GM19351 (cell line): Measurements from ENCODE around the gene MYOM3.

Experiments
- ATAC-seq: cut with Tn5 transposase; IDR thresholded peaks from one replicate; pipeline ENCODE4 v1.9.1; 2021; ENCODE audit warnings: mild to moderate bottlenecking, moderate library complexity; ENCODE audit not compliant: unreplicated experiment

The MYOM3 gene

GRCh38 chr1:24098943-24099638 lies 12.8 kb downstream of the MYOM3 start:
- no peak for ATAC-seq

- no peak for ATAC-seq
Measured at GRCh38 chr1:24098102-24098501, 13.8 kb downstream of the MYOM3 start.

DNA sequence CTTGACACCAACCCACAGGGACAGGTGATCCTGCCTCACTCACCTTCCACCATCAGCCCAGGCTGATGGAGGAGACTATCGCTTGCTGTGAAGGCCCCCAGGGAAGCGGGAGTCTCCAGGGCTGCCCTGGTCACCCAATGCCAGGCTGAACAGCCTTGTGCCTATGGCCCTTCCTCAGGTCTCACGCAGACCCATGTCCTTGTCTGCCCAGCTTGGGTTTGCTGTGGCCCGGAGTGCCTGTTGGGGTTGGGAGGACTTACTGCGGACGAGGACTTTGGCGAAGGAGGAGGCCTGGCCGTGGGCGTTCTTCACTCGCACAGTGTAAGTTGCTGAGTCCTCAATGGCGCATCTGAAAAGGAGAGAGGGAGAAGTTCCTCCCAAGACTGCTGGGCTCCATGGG lies 14.3 kb downstream of the MYOM3 start:
- no peak for ATAC-seq

GRCh38 chr1:24096739-24097103 lies 15.2 kb downstream of the MYOM3 start:
- ATAC-seq = no peak

DNA sequence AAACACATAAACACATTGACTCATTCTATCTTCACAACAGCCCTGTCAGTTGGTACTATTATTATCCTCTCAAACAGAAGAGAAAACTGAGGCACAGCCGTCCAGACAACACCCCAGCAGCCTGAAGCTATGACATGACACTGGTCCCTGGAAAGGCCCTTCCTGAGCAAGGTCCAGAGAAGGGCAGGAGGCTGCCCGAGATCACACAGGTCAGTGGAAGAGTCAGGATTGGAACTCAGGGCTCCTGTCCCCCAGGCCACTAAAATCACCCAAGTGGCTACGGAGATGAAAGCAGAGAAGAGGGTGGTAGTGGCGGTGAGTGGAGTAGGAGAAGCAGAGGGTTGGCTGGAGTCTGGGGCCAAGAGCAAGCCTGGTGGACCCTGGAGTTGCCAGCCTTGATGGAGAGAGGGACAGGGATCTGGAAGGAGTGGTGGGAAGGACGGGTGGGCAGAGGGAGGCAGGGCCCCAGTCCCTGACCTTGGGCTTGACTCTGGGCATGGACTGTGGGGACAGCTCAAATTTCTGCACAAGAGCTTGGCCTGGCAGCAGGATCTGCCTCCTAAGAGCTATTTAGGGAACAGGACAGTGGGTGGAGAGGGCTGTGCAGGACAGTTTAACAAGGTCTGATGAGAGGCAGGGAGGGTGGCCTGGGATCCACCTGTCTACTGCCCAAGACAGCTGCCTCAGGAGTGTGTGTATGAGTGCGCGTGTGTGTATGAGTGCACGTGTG lies 15.8 kb downstream of the MYOM3 start:
- no peak for ATAC-seq

- no peak for ATAC-seq
Measured at GRCh38 chr1:24095140-24095859, 16.6 kb downstream of the MYOM3 start.

GRCh38 chr1:24094554-24094953 lies 17.4 kb downstream of the MYOM3 start:
- no peak for ATAC-seq

DNA sequence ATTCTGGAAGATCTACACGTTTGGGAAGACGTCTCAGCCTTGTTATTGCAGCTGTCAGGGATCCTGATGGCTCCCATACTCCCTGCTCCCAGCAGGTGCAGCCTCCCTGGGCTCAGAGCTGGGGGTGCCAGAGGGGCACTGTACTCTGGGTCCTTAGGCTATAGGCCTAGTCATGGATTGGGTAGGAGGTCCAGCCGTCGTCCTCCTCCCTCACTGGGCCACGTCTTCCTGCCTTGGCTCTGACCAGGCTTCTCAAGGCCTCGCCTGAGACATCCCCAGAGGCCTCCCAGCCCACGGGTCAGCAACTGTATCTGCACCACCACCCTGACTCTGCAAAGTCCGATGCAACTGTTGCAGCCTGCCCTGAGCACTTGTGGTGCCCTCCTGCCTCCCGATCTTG lies 18.2 kb downstream of the MYOM3 start:
- ATAC-seq = no peak

DNA sequence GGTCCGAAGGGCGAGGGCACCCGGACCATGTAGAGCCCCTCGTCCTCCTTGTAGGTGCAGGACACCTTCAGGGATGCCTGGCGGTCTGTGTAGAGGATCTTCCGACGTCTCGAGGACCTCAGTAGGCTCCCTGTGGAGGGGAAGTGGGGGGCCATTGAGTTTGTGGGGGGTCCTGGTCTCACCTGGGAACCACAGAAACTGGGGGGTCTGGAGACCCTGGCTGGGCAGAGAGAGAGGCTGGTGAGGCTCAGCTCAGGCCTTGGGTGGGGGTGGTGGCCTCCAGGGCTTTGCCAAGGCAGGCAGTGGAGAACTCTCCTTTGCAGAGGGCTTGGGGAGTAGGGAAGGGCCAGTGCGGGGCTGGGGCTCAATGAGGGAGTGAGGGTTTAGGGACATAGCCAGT lies 19.0 kb downstream of the MYOM3 start:
- ATAC-seq = no peak

GRCh38 chr1:24091971-24092482 lies 19.9 kb downstream of the MYOM3 start:
- ATAC-seq = no peak

GRCh38 chr1:24090736-24091135 lies 21.2 kb downstream of the MYOM3 start:
- ATAC-seq = no peak

- no peak for ATAC-seq
Measured at GRCh38 chr1:24089743-24090555, 22.0 kb downstream of the MYOM3 start.

DNA sequence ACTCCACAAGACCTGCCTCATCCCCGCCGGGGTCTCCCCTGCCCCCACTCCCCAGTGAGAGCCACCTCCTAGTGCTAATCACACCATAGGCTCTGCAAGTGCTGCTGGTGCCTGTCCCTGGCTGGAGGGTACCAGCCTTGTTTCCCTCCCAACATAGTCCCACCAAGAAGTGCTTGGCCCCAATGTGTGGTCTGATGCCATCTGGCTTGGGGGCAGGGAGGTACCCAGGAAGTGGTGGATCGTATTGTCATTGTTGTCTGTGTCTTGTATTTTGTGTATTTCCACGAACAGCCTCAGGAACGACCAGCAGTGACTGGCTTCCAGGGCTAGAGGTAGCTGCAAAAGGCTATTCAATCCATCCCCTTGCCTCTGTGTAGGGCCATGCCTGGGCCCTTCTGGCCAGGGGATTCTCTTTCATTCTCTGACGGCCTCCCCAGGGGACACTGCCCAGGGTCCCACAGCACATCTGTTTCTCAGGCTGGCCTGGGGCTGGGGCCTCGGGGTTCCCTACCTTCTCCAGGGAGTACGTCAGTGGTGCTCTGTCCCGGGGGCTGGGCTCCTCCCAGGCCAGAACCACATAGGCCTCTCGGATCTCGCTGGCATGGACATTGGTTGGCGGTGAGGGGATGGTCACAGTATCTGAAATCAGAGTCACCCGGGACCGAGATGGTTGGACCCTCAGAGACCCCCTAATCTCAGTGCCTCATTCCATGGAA lies 22.8 kb downstream of the MYOM3 start:
- ATAC-seq = no peak

DNA sequence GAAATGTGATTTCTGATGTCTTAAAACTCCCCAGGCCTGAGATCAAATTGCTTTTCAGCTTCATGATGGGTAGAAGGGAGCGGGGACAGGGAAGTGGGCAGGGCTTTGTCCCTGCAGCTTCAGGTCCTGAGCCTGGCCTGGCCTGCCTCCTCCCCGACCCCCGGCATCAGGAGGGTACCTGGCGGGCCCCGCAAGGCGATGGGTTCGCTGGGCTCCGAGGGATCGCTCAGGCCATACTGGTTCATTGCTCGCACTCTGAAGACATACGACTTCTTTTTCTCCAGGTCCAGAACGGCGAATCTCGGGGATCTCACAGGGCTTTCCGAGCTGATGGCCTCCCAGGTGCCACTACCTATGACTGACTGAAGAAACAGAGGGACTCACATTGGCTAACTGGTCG lies 25.5 kb downstream of the MYOM3 start:
- no peak for ATAC-seq

DNA sequence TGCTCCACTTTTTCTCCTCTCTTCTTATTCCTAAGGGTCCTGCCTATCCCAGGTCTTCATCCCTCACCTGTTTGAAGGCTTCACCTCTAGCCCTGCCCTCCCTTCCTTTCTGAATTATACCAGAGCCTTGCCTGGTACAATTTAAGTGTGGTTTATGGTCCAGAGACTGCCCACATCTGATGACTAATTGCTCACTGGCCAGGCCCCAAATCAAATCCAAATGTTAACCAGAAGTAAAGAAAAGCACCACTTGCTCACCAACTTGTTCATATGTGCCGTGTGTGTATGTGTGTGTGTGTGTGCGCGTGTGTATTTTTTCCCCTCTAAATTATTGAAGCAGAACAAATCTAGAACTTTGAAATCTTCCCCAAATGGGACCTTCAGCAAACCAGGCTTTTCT lies 26.4 kb downstream of the MYOM3 start:
- ATAC-seq = no peak

DNA sequence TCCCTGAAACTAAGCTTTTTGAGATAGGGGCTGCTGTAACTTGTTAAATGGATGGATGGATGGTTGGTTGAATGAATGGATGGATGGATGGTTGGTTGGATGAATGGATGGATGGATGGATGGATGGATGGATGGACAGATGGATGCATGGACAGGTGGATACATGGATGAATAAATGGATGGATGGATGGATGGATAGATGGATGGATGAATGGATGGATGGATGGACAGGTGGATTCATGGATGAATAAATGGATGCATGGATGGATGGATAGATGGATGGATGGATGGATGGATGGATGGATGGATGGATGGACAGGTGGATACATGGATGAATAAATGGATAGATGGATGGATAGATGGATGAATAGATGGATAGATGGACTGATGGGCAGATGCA lies 26.9 kb downstream of the MYOM3 start:
- no peak for ATAC-seq

GRCh38 chr1:24084050-24084449 lies 27.9 kb downstream of the MYOM3 start:
- no peak for ATAC-seq

GRCh38 chr1:24082372-24082771 lies 29.6 kb downstream of the MYOM3 start:
- no peak for ATAC-seq

DNA sequence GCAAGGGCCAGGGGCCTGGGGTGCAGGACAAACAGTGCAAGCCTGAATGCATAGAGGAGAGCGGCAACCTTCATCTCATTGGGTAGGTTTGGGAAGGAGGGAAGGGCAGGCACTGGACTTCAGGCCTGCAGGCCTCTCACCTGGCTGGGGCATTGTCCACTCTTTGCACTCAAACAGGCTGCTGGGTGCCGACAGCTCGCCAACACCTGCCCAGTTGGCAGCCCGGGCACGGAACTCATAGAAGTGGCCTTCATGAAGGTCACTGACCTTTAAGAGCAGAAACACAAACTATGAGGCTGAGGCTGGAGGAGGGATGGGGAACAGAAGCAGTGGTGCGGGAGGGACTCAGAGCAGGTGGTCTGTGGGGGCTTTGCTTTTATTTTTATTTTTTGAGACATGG lies 30.7 kb downstream of the MYOM3 start:
- ATAC-seq = no peak

GRCh38 chr1:24080131-24080530 lies 31.8 kb downstream of the MYOM3 start:
- ATAC-seq = no peak
